GM10266 (cell line): ENCODE results near the gene RBBP8NL.

Experiments used
- DNase-seq: peaks from one replicate; pipeline ENCODE4 v3.0.0; 2012; ENCODE audit errors: extremely low spot score
- CTCF ChIP-seq: IDR thresholded peaks from 2 replicates; pipeline ENCODE4 v1.5.1; 2012; ENCODE audit warnings: mild to moderate bottlenecking, low read depth; ENCODE audit not compliant: control insufficient read depth, insufficient read depth; ENCODE audit errors: missing control alignments

RBBP8NL gene

GRCh38 chr20:62466806-62467537 lies 39.6 kb upstream of the RBBP8NL start:
- no peak for TF ChIP-seq CTCF
- DNase-seq = no peak

GRCh38 chr20:62466072-62466760 lies 38.9 kb upstream of the RBBP8NL start:
- DNase-seq = no peak
- no peak for TF ChIP-seq CTCF

DNA sequence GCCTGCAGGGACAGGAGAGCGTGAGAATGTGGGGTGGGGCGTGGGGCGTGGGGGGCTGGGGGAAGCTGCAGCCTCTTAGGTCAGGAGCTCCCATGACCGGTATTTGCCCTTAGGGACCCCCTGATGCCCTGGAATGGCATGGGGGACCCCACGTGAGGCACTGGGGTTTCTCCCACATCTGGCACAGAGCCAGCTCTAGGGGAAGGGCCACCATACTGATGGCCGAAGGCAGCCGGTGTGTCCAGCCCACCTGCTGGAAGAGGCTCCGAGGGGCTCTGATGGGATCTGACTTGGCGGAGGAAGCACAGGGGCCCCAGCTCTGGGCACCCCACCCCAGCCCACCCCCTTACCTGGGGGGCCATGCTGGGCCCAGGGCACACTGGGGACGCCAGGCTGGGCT lies 37.7 kb upstream of the RBBP8NL start:
- no peak for TF ChIP-seq CTCF

GRCh38 chr20:62464425-62464770 lies 37.1 kb upstream of the RBBP8NL start:
- DNase-seq = no peak

More for the DNA sequence above, 37.7 kb upstream of the RBBP8NL start:
- no peak for DNase-seq

DNA sequence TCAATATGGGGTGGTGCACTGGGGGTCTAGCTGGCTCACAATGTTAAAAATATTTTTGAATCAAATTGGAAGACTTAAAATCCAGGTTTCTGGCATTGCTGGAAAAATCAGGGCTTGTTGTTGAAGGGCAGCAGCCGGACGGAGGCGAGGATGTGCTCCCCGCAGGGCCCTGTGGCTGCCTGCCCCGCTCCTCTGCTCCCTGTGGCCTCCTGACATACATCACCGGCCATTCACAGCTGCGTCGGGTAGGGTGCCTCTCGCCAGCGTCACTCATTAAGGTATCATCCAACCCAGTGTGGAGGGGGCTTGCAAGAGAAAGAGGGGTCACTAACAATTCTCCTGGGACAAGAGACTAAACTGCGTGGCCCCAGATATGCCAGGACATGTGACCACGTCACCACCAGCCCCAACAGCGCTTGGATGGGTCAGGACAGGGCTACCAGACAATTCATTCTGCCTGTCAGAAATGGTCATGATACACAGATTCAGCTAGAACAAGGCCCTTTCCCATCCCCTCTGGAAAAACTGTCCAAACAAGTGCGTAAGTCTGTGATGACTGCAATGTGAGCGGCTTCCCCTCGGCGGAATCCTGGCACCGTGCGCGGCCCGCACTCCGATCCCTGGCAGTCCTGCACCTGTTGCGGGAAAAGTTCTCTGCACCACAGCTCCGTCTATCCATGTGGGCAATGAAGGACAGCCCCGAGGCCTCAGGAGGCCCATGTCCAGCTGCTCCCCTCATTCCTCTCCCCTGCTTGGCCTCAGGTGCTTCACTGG lies 36.5 kb upstream of the RBBP8NL start:
- DNase-seq = no peak
- TF ChIP-seq CTCF = no peak

More at GRCh38 chr20:62464425-62464770, 37.1 kb upstream of the RBBP8NL start:
- TF ChIP-seq CTCF = no peak

GRCh38 chr20:62462976-62463592 lies 35.7 kb upstream of the RBBP8NL start:
- TF ChIP-seq CTCF = no peak
- no peak for DNase-seq

DNA sequence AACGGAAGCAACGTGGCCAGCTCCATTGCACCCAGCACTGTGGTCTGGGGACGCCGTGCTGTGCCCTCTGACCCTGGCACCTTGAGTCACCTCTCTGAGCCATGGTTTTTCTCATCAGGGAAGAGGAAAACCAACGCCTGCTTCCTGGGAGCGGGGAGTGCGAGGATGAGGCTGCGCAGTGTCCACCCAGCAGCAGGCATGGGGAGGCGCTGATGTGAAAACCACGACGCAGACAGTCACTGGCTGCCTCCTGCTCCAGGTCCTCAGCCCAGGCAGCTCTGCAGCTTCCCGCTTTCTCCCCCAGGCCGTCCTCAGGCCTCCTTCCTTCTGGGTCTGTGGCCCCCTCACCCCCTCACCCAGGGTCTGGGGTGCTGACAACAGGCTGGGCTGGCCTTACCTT lies 34.5 kb upstream of the RBBP8NL start:
- DNase-seq = no peak
- TF ChIP-seq CTCF = no peak
